Left lung (tissue), 10 donors: ENCODE data around the gene SND1. TPM values are rescaled to one million over a fixed set of nuclear protein-coding genes. Genes with fewer than 3 reads are reported as not detected.

Experiments
- ATAC-seq: fragments of 200-7000 bp; cut with Tn5 transposase; one replicate; pipeline ENCODE4 v1.9.1; 2020; ENCODE audit warnings: moderate library complexity
- DNase-seq, 4 donors: peaks; one replicate each; pipeline ENCODE4 v3.0.0-alpha.2; 2013 to 2020
- H3K27ac ChIP-seq, 2 donors: fragments of 200-600 bp; sonication (generic) in 1 of 2; one replicate each; pipeline versions ENCODE4 v1.5.0 to v1.8.0; 2020 to 2021
- H3K27me3 ChIP-seq, 2 donors: fragments of 200-600 bp; sonication (generic) in 1 of 2; one replicate each; pipeline versions ENCODE4 v1.5.0 to v1.8.0; 2020 to 2021
- H3K36me3 ChIP-seq, 2 donors: fragments of 200-600 bp; sonication (generic) in 1 of 2; one replicate each; pipeline versions ENCODE4 v1.5.0 to v1.8.0; 2020 to 2021
- H3K4me1 ChIP-seq, 2 donors: fragments of 200-600 bp; one replicate each; pipeline ENCODE4 v1.8.0; 2021
- H3K4me3 ChIP-seq, 2 donors: fragments of 200-600 bp; sonication (generic) in 1 of 2; one replicate each; pipeline versions ENCODE4 v1.5.0 to v1.8.0; 2020 to 2021; ENCODE audit warnings: mild to moderate bottlenecking in 1 of 2
- H3K9me3 ChIP-seq, 2 donors: fragments of 200-600 bp; sonication (generic) in 1 of 2; one replicate each; pipeline versions ENCODE4 v1.5.0 to v1.8.0; 2020 to 2021
- CTCF ChIP-seq, 2 donors: fragments of 200-600 bp; sonication (generic) in 1 of 2; IDR thresholded peaks; one replicate each; pipeline versions ENCODE4 v1.5.0 to v1.8.0; 2021; ENCODE audit warnings: antibody characterized with exemption in 2 of 2
- intact Hi-C, 2 donors: fragments of 100-400 bp; cut with DNase I; formaldehyde crosslinking; loops; one replicate each; pipeline versions ENCODE4 v1.11.2 to v1.14.2; 2022
- polyA plus RNA-seq, 6 donors: library from polyadenylated mRNA; unstranded; fragments of 120-200 nt; gene quantifications; one replicate each; pipeline ENCODE4 v1.2.1, GENCODE V29; 2013; ENCODE audit not compliant: insufficient read length in 6 of 6
- total RNA-seq, 2 donors: library from RNA; stranded (reverse); fragmentation: NEBNext Ultra II Directional; extraction: Animal tissue kit (Norgen Biotek cat#: 25700); gene quantifications; one replicate each; pipeline ENCODE4 v1.2.1, GENCODE V29; 2021
- donor health status: DM: no; HTN: yes; CAD: no.
- donor health status: DM: no; HTN: no; CAD: no.

Gene SND1
- total and polyA plus RNA-seq, 8 donors = 141 to 229 (median 156) TPM

- Histone ChIP-seq H3K9me3 (no peaks in the 10 kb centered on the region), H3K36me3 (no peaks in the 10 kb centered on the region), H3K4me1 (peaks cover 0 to 1% of the 10 kb centered on the region in 2 donors), H3K27ac (no peak overlapping the region), H3K27me3 (peaks cover 9 to 22% of the 10 kb centered on the region in 2 donors), H3K4me3 (no peak overlapping the region)
- DNase-seq = no peak
- TF ChIP-seq CTCF (IDR thresholded peaks at IDR 0.05) = no peak
- intact Hi-C loops = no loop called here
- ATAC-seq = no peak
Measured at GRCh38 chr7:128129224-128129864, 477.4 kb downstream of the SND1 start.

GRCh38 chr7:128131115-128131514, 479.1 kb downstream of the SND1 start:
- ATAC-seq = no peak
- Histone ChIP-seq H3K9me3 (no peaks in the 10 kb centered on the region), H3K36me3 (no peaks in the 10 kb centered on the region), H3K4me3 (no peak overlapping the region), H3K27ac (no peak overlapping the region), H3K4me1 (peaks cover 3 to 17% of the 10 kb centered on the region in 2 donors), H3K27me3 (peaks cover 21 to 40% of the 10 kb centered on the region in 2 donors)
- intact Hi-C loops = no loop called here
- TF ChIP-seq CTCF (IDR thresholded peaks at IDR 0.05) = no peak
- no peak for DNase-seq

- ATAC-seq = no peak
- Histone ChIP-seq H3K4me3 (no peak overlapping the region), H3K27me3 (peaks cover 25 to 46% of the 10 kb centered on the region in 2 donors), H3K9me3 (no peaks in the 10 kb centered on the region), H3K36me3 (no peaks in the 10 kb centered on the region), H3K4me1 (peaks cover 3 to 21% of the 10 kb centered on the region in 2 donors), H3K27ac (no peak overlapping the region)
- no peak for TF ChIP-seq CTCF (IDR thresholded peaks at IDR 0.05)
- DNase-seq = no peak
- intact Hi-C loops = no loop called here
Measured at GRCh38 chr7:128131731-128132130, 479.7 kb downstream of the SND1 start.

- H3K4me3 ChIP-seq = no peak overlapping the region
- peaks cover 33 to 54% of the 10 kb centered on the region in 2 donors for H3K27me3 ChIP-seq
- H3K36me3 ChIP-seq = no peaks in the 10 kb centered on the region
- H3K4me1 ChIP-seq = peaks cover 3 to 21% of the 10 kb centered on the region in 2 donors
- ATAC-seq (no peak), DNase-seq (no peak)
- intact Hi-C loops = no loop called here
- H3K9me3 ChIP-seq = no peaks in the 10 kb centered on the region
- no peak overlapping the region for H3K27ac ChIP-seq
- no peak for TF ChIP-seq CTCF (IDR thresholded peaks at IDR 0.05)
Measured at GRCh38 chr7:128132426-128133069, 480.6 kb downstream of the SND1 start.

- H3K36me3 ChIP-seq = no peaks in the 10 kb centered on the region
- ATAC-seq (no peak), DNase-seq (no peak)
- intact Hi-C loops = loop anchor here in 1 of 2 donors (5.0 kb wide), 1 partner anchor 72 kb away; no protein-coding TSS in a partner anchor
- no peak overlapping the region for H3K27ac ChIP-seq
- H3K4me1 ChIP-seq = peaks cover 3 to 21% of the 10 kb centered on the region in 2 donors
- peak overlapping the region in 1 of 2 donors; percentile 49 for H3K4me3 ChIP-seq
- H3K9me3 ChIP-seq = no peaks in the 10 kb centered on the region
- TF ChIP-seq CTCF (IDR thresholded peaks at IDR 0.05) = no peak
- H3K27me3 ChIP-seq = peaks cover 32 to 69% of the 10 kb centered on the region in 2 donors
Measured at GRCh38 chr7:128135159-128135514, 483.1 kb downstream of the SND1 start.
